GM19193 (cell line): ENCODE data around the gene LHFPL3.

Source experiments
- POLR2A ChIP-seq: IDR thresholded peaks from 4 replicates; pipeline ENCODE4 v1.6.1; 2011; ENCODE audit not compliant: insufficient read depth, insufficient read length; ENCODE audit errors: extremely low read depth

Gene LHFPL3

DNA sequence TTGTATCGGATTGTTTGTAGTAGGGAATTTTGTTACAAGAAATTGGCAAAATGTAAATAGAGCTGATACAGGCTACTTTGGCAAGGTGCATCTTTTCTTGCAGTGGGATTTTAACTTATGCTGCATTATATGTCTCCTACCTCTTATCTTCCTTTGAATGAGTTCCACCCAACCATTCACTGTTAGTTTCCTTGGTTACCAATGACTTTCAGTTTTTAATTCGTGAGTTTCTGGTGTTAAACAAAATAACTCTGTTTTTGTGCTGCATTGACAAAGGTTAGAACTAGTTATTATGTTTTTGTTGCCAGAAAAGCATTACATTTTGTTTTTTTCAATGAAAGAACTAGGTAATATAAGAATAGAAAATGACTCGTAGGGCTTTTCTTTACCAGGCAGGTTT is 327.2 kb downstream of the LHFPL3 start:
- TF ChIP-seq POLR2A: no peak

DNA sequence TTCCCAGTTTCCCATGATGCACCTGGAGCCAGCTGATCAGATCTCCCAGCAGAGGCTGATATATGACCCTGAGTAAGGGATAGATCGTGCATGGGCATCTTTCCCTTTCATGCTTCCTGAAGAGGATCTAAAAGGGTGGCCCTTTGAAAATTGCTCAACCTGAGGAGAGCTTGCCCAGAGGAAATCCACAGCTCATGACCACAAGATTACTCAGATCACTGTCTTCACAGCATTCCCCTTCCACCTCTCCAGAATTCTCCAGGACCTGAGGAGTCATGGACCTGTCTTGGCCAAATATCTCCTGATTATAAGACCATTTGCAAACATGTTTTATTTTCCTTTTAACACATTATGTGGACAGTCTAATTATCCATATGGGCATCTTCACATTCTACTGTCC is 328.1 kb downstream of the LHFPL3 start:
- TF ChIP-seq POLR2A: no peak

- TF ChIP-seq POLR2A: no peak
Measured at GRCh38 chr7:104657134-104657533, 328.7 kb downstream of the LHFPL3 start.

- TF ChIP-seq POLR2A: no peak
Measured at GRCh38 chr7:104661575-104661974, 333.2 kb downstream of the LHFPL3 start.

GRCh38 chr7:104664648-104665047 is 336.2 kb downstream of the LHFPL3 start:
- no peak for TF ChIP-seq POLR2A

DNA sequence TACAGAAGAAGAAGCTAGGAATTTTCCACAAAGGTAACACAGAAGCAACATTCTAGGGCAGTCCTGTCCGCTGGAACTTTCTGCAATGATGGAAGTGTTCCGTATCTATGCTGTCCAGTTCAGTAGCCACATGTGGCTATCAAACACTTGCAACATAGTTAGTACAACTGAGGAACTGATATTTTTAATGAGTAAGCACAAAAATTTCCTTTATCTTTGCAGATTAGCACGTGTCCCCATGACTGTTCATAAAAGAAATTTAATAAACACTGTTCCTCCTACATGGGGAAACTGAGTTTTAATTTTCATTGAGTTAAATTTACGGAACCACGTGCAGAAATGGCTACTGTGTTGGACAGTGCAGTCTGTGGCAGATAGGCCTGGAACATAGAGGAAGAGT is 349.2 kb downstream of the LHFPL3 start:
- TF ChIP-seq POLR2A: no peak

GRCh38 chr7:104679085-104679484 is 350.7 kb downstream of the LHFPL3 start:
- TF ChIP-seq POLR2A: no peak

DNA sequence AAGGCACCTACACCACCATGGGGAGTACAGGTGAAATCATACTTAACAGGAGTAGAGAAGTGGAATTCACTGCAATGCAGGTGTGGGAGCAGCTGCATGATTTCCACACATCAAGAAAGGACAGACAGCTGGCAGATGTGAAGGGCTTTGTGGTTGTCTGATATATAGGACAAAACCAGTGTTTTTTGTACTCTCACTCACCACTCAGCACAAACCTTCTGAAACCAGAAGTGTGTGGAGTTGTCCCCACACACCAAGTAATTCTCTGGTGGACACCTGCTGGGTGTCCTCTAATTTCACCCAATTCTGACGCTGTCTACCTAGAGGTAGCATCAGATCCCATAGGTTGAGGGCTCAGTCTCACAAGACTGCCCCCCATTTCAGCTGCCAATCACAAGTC is 357.9 kb downstream of the LHFPL3 start:
- TF ChIP-seq POLR2A: no peak

DNA sequence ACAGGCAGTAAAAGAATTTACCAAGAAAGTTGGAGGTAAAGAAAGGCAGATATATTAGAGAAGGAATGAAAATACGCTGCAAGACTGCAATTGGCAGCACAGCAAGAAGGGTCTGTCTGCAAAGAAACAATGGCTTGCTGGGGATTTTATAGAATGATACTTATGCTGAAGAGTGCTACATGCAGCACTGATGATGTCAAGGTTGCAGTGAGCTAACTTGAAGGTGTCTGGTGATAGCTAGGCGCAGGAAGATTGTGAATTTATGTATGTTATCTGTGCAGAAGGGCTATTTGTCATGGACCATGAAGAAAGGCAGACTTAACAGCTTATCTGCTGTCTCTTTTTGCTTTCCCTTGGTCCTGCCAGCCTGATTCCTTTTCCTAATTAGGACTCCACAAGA is 366.3 kb downstream of the LHFPL3 start:
- TF ChIP-seq POLR2A: no peak

DNA sequence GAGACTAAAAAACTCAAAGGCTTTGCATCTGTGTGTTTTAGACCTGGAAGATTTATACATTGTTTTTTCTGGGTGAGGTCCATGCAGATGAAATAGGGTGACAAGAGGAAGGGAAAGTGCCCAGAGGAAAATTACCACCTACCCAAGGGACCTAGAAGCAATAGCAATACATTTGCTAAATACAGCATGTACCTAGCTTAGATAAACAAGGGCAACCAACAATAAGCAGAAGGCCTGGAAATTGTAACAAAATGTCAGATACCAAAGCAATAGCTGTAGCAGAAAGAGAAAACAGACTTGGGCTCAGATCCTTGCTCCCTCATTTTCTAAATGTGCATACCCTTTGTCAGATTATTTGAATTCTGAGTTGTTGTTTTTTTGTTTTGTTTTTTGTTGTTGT is 367.2 kb downstream of the LHFPL3 start:
- TF ChIP-seq POLR2A: no peak

GRCh38 chr7:104700336-104700735 is 371.9 kb downstream of the LHFPL3 start:
- no peak for TF ChIP-seq POLR2A

- no peak for TF ChIP-seq POLR2A
Measured at GRCh38 chr7:104723001-104723400, 394.6 kb downstream of the LHFPL3 start.

- TF ChIP-seq POLR2A: no peak
Measured at GRCh38 chr7:104758504-104758903, 430.1 kb downstream of the LHFPL3 start.

- TF ChIP-seq POLR2A: no peak
Measured at GRCh38 chr7:104761892-104762291, 433.5 kb downstream of the LHFPL3 start.

- TF ChIP-seq POLR2A: no peak
Measured at GRCh38 chr7:104767113-104767512, 438.7 kb downstream of the LHFPL3 start.

- TF ChIP-seq POLR2A: no peak
Measured at GRCh38 chr7:104767826-104768536, 439.6 kb downstream of the LHFPL3 start.
